HepG2 (cell line): ENCODE data around the gene NRL. TPM values are rescaled to one million over a fixed set of nuclear protein-coding genes. Genes with fewer than 3 reads are reported as not detected.

ENCODE experiments used
- ASH2L ChIP-seq: fragments of 300-600, 200-600 bp; sonication (generic); IDR thresholded peaks from 2 replicates; pipeline ENCODE4 v1.7.0; 2017; ENCODE audit warnings: low read depth, mild to moderate bottlenecking, moderate library complexity, mixed read lengths, low read length; ENCODE audit not compliant: insufficient read length
- ISX ChIP-seq: sonication (generic); formaldehyde crosslinking; conservative IDR thresholded peaks from 2 replicates; pipeline ENCODE4 v1.5.0; 2020; ENCODE audit warnings: missing genetic modification reagents
- MXI1 ChIP-seq: IDR thresholded peaks from 3 replicates; pipeline ENCODE4 v1.6.1; 2012; ENCODE audit warnings: low read depth, low read length, inconsistent platforms, borderline replicate concordance
- RXRA ChIP-seq: sonication (generic); formaldehyde crosslinking; IDR thresholded peaks from 2 replicates; pipeline ENCODE4 v1.5.1; 2020; ENCODE audit warnings: missing genetic modification reagents
- ZMYM3 ChIP-seq: sonication (generic); formaldehyde crosslinking; IDR thresholded peaks from 2 replicates; pipeline ENCODE4 v1.5.1; 2020; ENCODE audit warnings: mild to moderate bottlenecking, missing genetic modification reagents
- ZNF619 ChIP-seq: sonication (generic); formaldehyde crosslinking; IDR thresholded peaks from 2 replicates; pipeline ENCODE4 v1.4.0; 2020; ENCODE audit warnings: mild to moderate bottlenecking, missing genetic modification reagents
- polyA plus RNA-seq, 8 experiments: library from polyadenylated mRNA; depleted of rRNA in 3 of 8; stranded (reverse) in 7 of 8; unstranded in 1 of 8; fragments of >200 nt; fragmentation: Illumina TruSeq in 4 of 8; extraction: Trizol in 4 of 8; gene quantifications; 2 replicates each; pipeline versions ENCODE4 v1.2.1 to v1.2.3, GENCODE V29; 2011 to 2016; ENCODE audit warnings: low read depth in 4 of 8, missing spikeins in 1 of 8, mixed read lengths in 1 of 8; ENCODE audit not compliant: insufficient read depth in 1 of 8
- total RNA-seq, 5 experiments: library from RNA; depleted of rRNA; stranded (reverse); fragments of >200 nt; fragmentation: Illumina TruSeq; extraction: Trizol; gene quantifications; 2 replicates each; pipeline ENCODE4 v1.2.3, GENCODE V29; 2016; ENCODE audit warnings: low read depth in 1 of 5
- TF ChIP-seq, protein P1 (sequence below): sonication (generic); formaldehyde crosslinking; IDR thresholded peaks from 2 replicates; pipeline ENCODE4 v1.4.0; 2020; ENCODE audit warnings: missing genetic modification reagents
- TF ChIP-seq, protein P2 (sequence below): sonication (generic); formaldehyde crosslinking; IDR thresholded peaks from 2 replicates; pipeline ENCODE4 v1.5.0; 2020; ENCODE audit warnings: mild to moderate bottlenecking, missing genetic modification reagents, borderline replicate concordance
- TF ChIP-seq, protein P3 (sequence below): sonication (generic); formaldehyde crosslinking; IDR thresholded peaks from 2 replicates; pipeline ENCODE4 v1.5.1; 2020; ENCODE audit warnings: missing genetic modification reagents, mild to moderate bottlenecking, borderline replicate concordance

NRL gene
- total and polyA plus RNA-seq, 2 of the 13 experiments (the other 11 are each of a cell fraction or from before 2014, with no cell fraction given), result 2.5 to 4.7 TPM

DNA sequence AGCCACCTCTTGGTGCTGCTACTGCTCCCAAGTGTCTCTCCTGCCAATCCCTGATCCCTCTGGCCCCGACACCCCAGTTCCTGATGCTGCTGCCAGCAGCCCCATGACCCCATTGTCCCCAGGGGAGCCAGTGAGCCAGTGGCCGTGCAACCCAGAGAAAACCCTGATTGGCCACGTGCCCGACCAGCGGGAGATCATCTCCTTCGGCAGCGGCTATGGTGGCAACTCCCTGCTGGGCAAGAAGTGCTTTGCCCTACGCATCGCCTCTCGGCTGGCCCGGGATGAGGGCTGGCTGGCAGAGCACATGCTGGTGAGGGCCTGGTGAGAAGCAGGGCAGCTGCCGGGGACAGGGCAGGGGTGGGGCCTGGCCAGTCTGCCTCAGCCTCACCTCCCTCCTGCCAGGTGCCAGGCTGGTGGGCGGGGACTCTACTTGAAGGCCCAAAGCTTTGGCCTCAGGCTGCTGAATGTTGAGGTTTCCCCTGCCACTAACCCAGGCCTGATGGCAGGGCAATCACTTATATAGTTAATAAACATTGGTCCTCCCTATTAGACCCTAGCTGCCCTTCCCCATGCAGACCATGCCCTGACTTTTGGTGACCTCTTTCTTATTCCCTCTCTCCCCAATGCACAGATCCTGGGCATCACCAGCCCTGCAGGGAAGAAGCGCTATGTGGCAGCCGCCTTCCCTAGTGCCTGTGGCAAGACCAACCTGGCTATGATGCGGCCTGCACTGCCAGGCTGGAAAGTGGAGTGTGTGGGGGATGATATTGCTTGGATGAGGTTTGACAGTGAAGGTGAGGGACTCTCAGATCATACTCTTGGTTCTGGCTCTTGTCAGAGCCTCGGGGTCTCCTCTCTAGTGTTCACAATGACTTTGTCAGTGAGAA lies 15.6 kb downstream of the NRL start (continued):
- TF ChIP-seq, protein P1, sequence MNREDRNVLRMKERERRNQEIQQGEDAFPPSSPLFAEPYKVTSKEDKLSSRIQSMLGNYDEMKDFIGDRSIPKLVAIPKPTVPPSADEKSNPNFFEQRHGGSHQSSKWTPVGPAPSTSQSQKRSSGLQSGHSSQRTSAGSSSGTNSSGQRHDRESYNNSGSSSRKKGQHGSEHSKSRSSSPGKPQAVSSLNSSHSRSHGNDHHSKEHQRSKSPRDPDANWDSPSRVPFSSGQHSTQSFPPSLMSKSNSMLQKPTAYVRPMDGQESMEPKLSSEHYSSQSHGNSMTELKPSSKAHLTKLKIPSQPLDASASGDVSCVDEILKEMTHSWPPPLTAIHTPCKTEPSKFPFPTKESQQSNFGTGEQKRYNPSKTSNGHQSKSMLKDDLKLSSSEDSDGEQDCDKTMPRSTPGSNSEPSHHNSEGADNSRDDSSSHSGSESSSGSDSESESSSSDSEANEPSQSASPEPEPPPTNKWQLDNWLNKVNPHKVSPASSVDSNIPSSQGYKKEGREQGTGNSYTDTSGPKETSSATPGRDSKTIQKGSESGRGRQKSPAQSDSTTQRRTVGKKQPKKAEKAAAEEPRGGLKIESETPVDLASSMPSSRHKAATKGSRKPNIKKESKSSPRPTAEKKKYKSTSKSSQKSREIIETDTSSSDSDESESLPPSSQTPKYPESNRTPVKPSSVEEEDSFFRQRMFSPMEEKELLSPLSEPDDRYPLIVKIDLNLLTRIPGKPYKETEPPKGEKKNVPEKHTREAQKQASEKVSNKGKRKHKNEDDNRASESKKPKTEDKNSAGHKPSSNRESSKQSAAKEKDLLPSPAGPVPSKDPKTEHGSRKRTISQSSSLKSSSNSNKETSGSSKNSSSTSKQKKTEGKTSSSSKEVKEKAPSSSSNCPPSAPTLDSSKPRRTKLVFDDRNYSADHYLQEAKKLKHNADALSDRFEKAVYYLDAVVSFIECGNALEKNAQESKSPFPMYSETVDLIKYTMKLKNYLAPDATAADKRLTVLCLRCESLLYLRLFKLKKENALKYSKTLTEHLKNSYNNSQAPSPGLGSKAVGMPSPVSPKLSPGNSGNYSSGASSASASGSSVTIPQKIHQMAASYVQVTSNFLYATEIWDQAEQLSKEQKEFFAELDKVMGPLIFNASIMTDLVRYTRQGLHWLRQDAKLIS (CRISPR knock-in tag), result no peak
- no peak for TF ChIP-seq ISX
- TF ChIP-seq ASH2L, result no peak
- TF ChIP-seq, protein P2, sequence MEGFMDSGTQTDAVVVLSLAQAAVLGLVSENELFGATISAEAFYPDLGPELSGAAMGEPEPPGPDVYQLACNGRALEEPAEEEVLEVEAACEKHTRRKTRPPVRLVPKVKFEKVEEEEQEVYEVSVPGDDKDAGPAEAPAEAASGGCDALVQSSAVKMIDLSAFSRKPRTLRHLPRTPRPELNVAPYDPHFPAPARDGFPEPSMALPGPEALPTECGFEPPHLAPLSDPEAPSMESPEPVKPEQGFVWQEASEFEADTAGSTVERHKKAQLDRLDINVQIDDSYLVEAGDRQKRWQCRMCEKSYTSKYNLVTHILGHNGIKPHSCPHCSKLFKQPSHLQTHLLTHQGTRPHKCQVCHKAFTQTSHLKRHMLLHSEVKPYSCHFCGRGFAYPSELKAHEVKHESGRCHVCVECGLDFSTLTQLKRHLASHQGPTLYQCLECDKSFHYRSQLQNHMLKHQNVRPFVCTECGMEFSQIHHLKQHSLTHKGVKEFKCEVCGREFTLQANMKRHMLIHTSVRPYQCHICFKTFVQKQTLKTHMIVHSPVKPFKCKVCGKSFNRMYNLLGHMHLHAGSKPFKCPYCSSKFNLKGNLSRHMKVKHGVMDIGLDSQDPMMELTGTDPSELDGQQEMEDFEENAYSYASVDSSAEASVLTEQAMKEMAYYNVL, result peak; percentile 35; the same call in 1 of the 2 replicates
- TF ChIP-seq, protein P3, sequence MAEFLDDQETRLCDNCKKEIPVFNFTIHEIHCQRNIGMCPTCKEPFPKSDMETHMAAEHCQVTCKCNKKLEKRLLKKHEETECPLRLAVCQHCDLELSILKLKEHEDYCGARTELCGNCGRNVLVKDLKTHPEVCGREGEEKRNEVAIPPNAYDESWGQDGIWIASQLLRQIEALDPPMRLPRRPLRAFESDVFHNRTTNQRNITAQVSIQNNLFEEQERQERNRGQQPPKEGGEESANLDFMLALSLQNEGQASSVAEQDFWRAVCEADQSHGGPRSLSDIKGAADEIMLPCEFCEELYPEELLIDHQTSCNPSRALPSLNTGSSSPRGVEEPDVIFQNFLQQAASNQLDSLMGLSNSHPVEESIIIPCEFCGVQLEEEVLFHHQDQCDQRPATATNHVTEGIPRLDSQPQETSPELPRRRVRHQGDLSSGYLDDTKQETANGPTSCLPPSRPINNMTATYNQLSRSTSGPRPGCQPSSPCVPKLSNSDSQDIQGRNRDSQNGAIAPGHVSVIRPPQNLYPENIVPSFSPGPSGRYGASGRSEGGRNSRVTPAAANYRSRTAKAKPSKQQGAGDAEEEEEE, result no peak
- no peak for TF ChIP-seq MXI1
- TF ChIP-seq ZMYM3 (CRISPR knock-in tag), result no peak
- TF ChIP-seq RXRA (CRISPR knock-in tag), result peak; percentile 15; the same call in 1 of the 2 replicates
- 0 out of 2 replicates have a peak, but pooled peaks have one; percentile 8 for TF ChIP-seq ZNF619 (CRISPR knock-in tag)
